NB4 (cell line): Measurements from ENCODE around the gene CCDC149.

Source experiments
- MYC ChIP-seq: IDR thresholded peaks from 2 replicates; pipeline ENCODE4 v1.6.1; 2011; ENCODE audit warnings: low read depth, low read length
- POLR2A ChIP-seq: IDR thresholded peaks from 2 replicates; pipeline ENCODE4 v1.6.1; 2011; ENCODE audit warnings: mild to moderate bottlenecking; ENCODE audit not compliant: insufficient read length; ENCODE audit errors: extremely low read depth
- TF ChIP-seq, protein P1 (sequence below): IDR thresholded peaks from one replicate; pipeline ENCODE4 v1.5.1; 2012; ENCODE audit warnings: low read depth, low read length
- TF ChIP-seq, protein P2 (sequence below): IDR thresholded peaks from 2 replicates; pipeline ENCODE4 v1.6.1; 2011; ENCODE audit warnings: low read depth, low read length

DNA sequence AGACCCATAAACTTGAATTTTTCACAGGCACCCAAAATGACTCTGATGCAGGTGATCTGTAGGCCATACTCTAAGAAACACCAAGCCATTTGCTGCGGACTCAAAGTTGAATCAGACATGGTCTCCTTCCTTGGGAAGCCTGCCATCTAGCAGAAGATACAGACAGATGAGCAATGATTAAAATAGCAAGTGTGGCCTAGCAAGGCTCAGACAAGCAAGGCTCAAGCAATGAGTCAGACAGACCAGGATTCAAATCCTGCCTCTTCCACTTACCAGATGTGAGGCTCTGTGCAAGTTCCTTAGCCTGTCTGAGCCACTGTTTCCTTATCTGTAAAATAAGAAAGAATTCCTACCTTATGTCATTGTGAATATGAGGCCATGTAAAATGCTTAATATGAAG lies 2.3 kb downstream of the CCDC149 start:
- TF ChIP-seq, protein P1, sequence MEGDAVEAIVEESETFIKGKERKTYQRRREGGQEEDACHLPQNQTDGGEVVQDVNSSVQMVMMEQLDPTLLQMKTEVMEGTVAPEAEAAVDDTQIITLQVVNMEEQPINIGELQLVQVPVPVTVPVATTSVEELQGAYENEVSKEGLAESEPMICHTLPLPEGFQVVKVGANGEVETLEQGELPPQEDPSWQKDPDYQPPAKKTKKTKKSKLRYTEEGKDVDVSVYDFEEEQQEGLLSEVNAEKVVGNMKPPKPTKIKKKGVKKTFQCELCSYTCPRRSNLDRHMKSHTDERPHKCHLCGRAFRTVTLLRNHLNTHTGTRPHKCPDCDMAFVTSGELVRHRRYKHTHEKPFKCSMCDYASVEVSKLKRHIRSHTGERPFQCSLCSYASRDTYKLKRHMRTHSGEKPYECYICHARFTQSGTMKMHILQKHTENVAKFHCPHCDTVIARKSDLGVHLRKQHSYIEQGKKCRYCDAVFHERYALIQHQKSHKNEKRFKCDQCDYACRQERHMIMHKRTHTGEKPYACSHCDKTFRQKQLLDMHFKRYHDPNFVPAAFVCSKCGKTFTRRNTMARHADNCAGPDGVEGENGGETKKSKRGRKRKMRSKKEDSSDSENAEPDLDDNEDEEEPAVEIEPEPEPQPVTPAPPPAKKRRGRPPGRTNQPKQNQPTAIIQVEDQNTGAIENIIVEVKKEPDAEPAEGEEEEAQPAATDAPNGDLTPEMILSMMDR = no peak
- TF ChIP-seq POLR2A = no peak
- no peak for TF ChIP-seq MYC
- TF ChIP-seq, protein P2, sequence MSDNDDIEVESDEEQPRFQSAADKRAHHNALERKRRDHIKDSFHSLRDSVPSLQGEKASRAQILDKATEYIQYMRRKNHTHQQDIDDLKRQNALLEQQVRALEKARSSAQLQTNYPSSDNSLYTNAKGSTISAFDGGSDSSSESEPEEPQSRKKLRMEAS = no peak
